Measurements from ENCODE around the gene PIR.

Gene PIR

GRCh38 chrX:15493118-15493962, at the start of gene PIR:
Gene PIR (minus strand): TSS chrX:15493333. CDS start chrX:15491257, 2,076 bp downstream.
- DNase-seq (ENCODE audit: low read depth in 2 of 2, low spot score in 1 of 2): peak in 1 of 2 donors; percentile 3

- DNase-seq (ENCODE audit: low read depth in 2 of 2, low spot score in 1 of 2): no peak
Measured at GRCh38 chrX:15530318-15530717, 37.2 kb upstream of the PIR start.

- no peak for DNase-seq (ENCODE audit: low read depth in 2 of 2, low spot score in 1 of 2)
Measured at GRCh38 chrX:15529165-15529564, 36.0 kb upstream of the PIR start.

DNA sequence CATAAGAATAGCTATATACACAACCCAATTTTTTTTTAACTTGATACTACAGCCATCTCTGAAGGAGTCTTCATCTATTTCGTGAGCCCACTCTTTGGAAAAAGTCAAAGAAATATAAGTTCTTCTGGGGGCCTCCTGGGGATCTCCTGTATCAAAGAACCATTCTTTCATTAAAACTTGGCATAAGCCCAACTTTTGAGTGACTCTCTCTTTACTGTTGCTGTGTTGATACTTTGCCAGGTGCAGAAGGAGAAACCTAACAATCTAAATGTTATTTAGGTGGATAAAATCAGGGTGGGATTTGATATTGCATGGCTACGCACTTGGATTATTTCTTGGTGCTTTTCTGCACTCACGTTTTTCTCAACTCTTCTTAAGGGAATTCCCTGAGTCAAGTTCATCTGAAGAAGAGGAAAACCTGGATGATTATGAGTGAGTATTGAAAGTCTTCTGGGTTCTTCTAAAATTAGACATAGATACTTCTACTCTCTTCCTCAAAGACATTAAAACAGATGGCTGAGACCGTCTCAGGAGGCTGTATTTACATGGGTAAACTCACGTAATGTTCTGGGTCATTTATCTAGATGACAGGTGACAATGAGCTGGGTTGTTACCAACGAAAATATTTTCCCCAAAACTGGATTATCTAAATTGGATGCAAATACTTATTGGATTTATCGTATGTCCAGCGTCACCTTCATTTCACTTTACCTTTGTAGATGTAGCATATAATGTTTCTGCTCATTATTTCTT, 32.7 kb upstream of the PIR start:
- no peak for DNase-seq (ENCODE audit: low read depth in 2 of 2, low spot score in 1 of 2)

DNA sequence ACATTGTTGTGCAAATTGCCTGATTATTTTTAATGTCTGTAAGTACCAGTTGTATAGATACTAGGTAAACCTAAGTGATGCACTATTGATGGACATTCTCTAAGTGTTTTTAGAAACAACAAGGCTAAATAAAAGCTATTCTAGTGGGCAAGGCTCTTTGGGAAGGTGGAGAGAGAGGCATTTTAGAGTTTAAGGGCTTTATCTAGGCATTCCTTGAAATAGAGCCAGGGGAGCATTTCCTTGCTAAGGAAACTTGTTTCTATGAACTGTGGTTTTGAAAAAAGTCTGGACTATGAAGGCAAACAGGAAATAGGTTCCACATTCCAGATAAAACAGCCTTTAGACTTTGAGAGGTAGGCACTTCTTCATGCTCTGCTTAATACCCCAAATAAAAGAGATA, 31.3 kb upstream of the PIR start:
- no peak for DNase-seq (ENCODE audit: low read depth in 2 of 2, low spot score in 1 of 2)

DNA sequence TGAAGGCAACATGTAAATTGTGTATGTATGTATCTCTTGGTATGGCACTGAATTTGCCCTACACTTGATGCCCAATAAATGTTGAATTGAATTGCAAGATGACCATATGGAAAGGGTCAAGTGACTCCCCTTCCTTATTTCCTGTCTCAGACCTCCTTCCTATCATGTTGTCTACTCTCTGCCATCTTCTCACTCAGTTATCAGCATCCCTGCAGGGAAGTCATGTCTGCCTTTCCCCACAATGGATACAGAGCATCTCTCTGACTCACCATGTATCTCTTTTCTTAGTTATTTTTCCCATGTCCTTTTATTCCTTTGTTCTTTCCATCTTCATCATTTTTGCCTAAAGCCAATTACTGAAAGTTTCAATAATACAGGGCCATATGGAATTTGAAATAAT, 30.0 kb upstream of the PIR start:
- no peak for DNase-seq (ENCODE audit: low read depth in 2 of 2, low spot score in 1 of 2)

GRCh38 chrX:15522464-15522863, 29.3 kb upstream of the PIR start:
- no peak for DNase-seq (ENCODE audit: low read depth in 2 of 2, low spot score in 1 of 2)

DNA sequence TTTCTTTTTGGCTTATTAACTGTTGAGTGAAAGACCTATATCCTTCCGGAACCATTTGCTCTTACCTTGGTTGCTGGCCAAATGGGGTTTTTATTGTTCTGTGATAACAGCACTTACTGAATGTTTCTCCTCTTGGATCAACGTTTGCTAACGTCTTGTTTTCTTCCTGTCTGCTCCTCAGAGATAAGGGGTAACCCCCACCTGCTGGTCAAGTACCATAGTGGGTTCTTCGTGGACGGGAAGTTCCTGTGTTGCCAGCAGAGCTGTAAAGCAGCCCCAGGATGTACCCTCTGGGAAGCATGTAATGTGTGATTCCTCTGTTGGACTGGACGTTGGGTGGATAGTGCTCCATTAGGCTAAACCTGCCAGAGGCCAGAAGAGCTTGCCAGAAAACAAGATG, 22.8 kb upstream of the PIR start:
- DNase-seq (ENCODE audit: low read depth in 2 of 2, low spot score in 1 of 2): no peak

DNA sequence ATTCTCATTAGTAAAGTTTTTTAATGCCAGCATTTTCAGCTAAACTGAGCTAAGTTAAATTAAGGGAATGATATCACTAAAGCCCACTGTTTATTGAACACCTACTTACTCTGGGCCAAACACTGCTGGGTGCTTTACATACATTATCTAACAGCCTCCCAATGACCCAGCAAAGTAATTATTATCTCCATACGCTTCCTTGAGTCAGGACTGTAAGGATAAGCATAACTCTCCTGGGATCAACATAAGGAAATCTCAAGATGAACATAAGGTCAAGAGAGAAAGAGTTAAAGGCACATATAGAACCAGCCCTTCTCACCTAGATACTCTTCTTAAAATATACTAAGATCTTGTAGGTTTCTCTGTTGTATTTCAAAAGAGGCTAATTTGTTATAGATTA, 21.1 kb upstream of the PIR start:
- DNase-seq (ENCODE audit: low read depth in 2 of 2, low spot score in 1 of 2): no peak

- DNase-seq (ENCODE audit: low read depth in 2 of 2, low spot score in 1 of 2): no peak
Measured at GRCh38 chrX:15512401-15512965, 19.4 kb upstream of the PIR start.

- no peak for DNase-seq (ENCODE audit: low read depth in 2 of 2, low spot score in 1 of 2)
Measured at GRCh38 chrX:15511563-15511962, 18.4 kb upstream of the PIR start.

- no peak for DNase-seq (ENCODE audit: low read depth in 2 of 2, low spot score in 1 of 2)
Measured at GRCh38 chrX:15509845-15510244, 16.7 kb upstream of the PIR start.

GRCh38 chrX:15507005-15507404, 13.9 kb upstream of the PIR start:
- no peak for DNase-seq (ENCODE audit: low read depth in 2 of 2, low spot score in 1 of 2)

DNA sequence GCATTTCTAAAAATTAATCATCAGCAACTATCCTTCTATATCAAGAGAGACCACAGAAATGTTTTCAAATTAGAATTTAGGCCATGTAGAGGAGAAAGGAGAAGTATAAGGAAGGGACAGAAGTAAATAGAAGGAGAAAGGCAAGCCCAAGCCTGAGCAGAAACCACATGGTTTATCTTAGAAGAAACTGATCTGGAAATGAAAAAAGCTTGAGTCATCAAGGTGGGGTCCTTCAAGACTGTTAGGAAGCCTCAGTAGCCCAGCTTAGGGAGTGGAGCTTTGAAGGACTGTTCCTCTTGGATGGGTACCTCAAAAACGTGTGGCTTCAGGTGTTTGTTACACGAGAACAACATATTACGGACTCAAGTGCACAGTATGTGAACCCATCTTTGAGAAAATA, 12.0 kb upstream of the PIR start:
- DNase-seq (ENCODE audit: low read depth in 2 of 2, low spot score in 1 of 2): no peak

DNA sequence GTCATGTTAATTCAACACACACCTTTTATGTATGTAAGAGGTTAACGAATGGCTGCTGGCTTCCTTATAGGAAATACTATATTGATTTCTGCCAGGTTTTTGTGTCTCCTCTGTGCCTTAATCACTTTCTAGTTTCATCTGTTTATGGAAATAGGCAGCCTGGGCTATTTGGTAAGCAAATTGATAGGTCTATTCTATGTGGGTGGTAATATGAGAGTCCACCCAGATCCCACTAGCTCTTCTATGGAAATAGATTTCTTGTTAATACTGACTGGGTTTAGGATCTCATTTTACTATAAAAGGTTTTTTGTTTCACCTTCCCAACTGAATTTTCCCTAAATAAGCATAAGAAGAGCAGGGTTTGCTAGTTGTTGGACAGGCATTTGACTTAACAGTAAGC, 11.5 kb upstream of the PIR start:
- DNase-seq (ENCODE audit: low read depth in 2 of 2, low spot score in 1 of 2): no peak

DNA sequence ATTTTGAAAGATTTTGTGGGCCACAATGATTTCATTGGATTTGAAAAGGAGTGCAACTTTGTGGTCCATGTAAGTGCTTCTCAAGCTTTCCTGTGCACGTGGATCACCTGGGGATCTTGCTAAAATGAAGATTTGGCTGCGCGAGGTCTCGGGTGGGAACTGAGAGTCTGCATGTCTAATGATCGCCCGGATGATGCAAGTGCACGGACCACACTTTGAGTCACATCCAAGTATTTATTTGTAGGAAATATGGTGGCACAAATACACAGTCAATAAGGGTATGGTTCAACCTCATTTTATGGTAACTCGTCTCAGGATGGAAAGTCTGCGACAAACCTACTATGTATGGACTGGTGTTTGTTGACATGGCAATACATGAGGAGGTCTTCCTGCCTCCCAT, 8.4 kb upstream of the PIR start:
- DNase-seq (ENCODE audit: low read depth in 2 of 2, low spot score in 1 of 2): no peak

- no peak for DNase-seq (ENCODE audit: low read depth in 2 of 2, low spot score in 1 of 2)
Measured at GRCh38 chrX:15500497-15500966, 7.4 kb upstream of the PIR start, which contains the start of gene BMX. Gene BMX (plus strand): TSS chrX:15500807. CDS start chrX:15508354, 7,547 bp downstream.

DNA sequence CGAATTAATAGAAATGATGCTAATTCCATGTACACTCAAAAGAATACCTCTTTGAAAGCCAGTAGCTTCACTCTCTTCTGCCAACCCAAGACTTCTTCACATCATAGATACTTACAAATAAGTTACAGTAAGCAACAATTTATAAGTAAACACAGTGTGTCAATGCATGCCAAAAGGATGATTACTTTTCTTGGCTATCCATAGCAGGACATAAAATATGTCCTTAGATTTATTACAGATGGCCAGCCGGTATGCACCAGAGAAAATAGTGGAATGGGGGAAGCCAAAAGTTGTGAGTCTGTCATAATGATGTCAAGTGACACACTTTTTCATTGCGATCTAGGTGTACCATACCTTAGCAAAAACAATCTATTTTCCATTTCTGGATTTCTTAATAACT, 6.8 kb upstream of the PIR start:
- no peak for DNase-seq (ENCODE audit: low read depth in 2 of 2, low spot score in 1 of 2)

DNA sequence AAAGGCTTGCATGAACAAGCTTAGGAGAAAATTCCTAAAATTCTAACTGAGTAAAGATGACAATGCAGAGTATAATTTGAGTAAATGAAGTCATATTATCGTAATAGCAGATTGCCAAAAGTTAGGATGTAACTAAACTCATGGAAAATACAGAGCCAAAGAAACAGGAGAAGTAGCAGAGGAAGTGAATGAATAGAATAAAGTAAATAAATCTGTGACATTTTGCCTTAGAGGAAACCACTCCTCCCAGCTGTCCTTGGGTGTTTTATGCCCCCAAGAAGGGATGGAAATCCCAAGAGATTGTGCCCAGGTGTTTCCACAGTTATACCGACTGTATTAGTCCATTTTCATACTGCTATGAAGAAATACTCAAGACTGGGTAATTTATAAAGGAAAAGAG, 5.6 kb upstream of the PIR start:
- no peak for DNase-seq (ENCODE audit: low read depth in 2 of 2, low spot score in 1 of 2)

DNA sequence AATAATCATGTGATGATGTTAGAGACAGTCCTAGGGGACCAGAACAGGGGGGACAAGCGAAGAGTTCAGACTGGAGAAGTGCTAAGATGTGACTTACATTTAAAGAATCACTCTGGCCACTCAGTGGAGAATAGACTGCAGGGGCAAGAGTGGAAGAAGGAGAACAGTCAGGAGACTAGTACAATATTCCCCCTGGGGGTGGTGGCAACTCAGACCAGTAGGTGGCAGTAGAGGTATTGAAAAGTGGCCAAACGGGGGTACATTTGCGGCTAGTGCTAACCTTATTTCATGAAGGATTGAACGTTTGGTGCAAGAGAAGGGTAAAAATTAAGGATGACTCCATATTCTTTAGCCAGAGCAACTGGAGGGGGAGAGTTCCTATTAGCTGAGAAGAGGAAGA, 4.7 kb upstream of the PIR start:
- DNase-seq (ENCODE audit: low read depth in 2 of 2, low spot score in 1 of 2): no peak

- DNase-seq (ENCODE audit: low read depth in 2 of 2, low spot score in 1 of 2): no peak
Measured at GRCh38 chrX:15496824-15497223, 3.7 kb upstream of the PIR start.

- no peak for DNase-seq (ENCODE audit: low read depth in 2 of 2, low spot score in 1 of 2)
Measured at GRCh38 chrX:15495801-15496200, 2.7 kb upstream of the PIR start.

All from stimulated activated CD8-positive, alpha-beta memory T cell treated with anti-CD3 and anti-CD28 coated beads, Interleukin-4, amount 100 ng/mL, for 1 hour (primary cell).